Epidermal melanocyte (primary cell): Measurements from ENCODE around the gene AIG1.

Source experiments
- DNase-seq: peaks from one replicate; pipeline ENCODE4 v3.0.0; 2011; ENCODE audit warnings: low spot score; ENCODE audit not compliant: insufficient read length

AIG1 gene

DNA sequence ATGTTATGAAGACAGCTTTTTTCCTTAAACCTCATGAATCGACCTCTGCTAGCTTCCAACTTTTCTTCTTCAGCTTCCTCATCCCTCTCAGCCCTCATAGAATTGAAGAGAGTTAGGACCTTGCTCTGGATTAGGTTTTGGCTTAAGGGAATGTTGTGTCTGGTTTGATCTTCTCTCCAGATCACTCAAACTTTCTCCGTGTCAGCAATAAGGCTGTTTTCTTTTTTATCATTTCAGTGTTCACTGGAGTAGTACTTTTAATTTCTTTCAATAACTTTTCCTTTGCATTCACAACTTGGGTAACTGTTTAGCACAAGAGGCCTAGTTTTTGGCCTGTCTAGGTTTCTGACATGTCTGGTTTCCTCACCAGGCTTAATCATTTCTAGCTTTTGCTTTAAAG, 32.6 kb downstream of the AIG1 start:
- DNase-seq, result no peak

DNA sequence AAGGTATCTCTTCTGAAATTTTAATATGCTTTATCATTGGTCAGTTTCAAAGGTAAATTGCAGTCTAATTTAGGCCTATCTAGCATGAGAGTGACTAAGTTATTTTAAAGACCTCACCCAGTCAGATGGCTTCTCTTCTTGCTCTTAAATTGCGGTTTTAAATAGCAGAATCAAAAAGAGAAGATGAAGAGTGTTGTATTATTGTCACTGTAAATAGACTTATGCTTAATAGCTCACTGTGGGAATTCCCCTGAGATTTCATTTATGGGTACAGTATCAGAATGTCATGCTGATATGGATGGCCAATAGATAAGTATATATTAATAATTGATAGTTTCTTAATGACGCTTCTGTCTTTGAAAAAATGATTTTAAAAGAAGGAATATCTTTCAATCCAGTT, 35.7 kb downstream of the AIG1 start:
- no peak for DNase-seq

DNA sequence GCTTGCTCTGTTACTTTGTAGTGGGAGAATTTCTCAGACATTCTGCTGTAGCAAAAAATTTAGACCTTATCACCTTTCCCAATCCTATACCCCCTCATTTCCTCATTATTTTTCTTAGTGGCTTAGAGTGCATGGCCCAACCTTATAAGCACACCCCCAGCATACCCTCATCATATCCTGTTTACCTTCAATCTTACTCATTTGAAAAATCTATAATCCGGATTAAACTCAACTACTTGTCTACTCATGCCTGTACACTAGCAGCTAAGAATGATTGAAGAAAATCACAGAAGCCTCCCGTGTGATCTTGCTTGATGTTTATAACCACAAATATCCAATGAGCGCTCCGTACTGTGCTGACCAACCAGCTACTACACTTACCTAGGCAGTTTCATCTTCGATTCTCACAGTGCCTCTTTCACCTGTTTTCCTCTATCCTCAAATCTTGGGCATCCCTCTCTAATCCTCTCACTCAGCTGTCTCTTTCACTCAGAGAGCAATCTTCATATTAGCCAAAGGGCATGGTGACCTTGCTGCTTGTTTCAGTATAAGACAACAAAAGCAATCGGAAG, 36.6 kb downstream of the AIG1 start:
- no peak for DNase-seq

DNA sequence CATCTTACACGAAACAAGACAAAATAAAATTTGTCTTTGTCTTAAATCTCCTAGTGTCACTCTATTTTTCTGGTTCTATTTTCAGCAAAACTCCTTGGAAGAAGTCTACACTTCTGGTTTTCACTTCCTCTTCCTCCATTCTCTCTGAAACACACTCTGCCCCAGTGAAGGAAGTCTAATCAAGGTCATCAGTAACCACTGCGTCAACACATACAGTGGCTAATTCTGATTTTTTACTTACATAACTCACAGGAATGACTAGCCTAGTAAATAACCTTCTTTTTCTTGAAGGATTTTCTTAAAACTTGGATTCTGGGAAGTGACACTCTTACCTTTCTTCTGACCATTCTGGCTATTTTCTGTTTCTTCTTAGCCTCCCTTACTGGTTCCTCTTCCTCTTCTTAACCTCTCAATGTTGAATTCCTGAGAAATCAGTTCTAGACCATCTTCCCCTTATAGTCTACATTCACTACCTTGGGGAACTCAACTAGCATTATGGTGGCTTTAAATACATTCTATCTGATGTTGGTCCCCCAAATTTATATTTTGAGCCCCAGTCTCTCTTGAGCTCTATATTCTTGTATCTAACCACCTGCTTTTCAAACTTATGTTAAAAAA, 37.5 kb downstream of the AIG1 start:
- DNase-seq, result no peak

DNA sequence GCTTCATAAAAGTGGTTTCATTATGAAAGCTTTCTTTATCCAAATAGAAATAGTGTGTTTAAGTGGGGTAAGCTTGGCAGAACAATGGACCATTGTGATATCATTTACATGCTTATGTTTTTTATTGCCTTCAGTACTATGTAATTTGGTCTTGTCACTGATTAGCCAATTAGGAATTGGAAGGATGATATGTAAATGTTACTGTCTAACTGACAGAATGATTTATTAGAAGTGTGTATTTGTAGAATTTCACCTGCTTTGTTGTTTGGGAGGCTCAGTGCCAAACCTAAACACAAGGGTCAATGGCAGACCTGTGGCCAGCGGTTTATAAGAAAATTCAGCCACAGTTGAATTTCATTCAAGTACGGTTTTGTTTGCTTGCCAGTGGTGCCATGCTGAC, 39.0 kb downstream of the AIG1 start:
- no peak for DNase-seq

DNA sequence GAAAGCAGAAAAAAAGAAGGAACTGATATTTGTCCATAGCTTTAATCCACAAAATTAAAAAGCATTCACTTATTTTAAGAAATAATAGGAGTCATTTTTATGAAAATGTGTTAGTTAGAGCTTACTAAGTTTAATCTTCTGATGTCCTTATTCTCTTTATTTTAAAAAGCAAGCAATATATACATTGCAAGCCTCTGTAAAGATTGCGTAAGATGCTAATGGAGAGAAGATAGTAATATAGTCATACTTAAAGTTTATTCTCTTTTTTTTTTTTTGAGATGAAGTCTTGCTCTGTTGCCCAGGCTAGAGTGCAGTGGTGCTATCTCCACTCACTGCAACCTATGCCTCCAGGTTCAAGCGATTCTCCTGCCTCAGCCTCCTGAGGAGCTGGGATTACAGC, 39.7 kb downstream of the AIG1 start:
- no peak for DNase-seq

DNA sequence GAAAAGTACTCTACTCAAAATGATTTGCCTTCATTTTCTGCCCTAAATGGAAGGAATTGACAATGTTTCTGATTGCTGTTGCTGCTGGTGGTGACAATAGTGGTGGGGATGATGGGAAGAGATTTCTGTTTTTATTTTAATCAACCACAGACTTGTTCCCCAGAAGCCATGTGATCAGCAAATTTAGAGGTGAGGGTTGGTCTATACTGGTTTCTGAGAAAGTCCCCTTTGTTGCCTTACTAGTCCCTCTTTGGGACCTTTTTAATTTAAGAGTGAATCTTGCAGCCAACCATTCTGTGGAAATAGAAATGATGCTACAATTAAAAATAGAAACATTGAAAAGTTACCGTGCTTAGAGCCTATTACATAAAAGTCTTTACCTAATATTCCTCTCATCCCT, 43.2 kb downstream of the AIG1 start:
- DNase-seq, result no peak

DNA sequence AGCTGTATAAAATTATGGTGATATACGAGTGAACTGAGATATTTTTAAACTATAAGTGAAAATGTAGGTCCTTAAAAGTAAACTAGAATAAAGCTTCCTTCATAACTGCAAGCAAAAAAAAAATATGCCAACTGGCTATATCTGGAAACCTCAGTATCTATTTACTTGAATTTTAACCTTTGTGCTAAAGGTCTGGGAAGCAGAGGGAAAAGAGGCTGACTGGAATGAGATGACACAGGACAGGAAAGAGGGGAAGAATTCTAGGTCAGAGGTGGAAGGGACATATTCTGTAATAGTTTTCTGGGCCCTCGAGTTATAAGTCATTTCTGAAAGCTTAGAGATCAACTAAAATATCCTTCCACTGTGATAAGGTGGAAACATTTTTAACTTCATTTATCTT, 46.8 kb downstream of the AIG1 start:
- no peak for DNase-seq

DNA sequence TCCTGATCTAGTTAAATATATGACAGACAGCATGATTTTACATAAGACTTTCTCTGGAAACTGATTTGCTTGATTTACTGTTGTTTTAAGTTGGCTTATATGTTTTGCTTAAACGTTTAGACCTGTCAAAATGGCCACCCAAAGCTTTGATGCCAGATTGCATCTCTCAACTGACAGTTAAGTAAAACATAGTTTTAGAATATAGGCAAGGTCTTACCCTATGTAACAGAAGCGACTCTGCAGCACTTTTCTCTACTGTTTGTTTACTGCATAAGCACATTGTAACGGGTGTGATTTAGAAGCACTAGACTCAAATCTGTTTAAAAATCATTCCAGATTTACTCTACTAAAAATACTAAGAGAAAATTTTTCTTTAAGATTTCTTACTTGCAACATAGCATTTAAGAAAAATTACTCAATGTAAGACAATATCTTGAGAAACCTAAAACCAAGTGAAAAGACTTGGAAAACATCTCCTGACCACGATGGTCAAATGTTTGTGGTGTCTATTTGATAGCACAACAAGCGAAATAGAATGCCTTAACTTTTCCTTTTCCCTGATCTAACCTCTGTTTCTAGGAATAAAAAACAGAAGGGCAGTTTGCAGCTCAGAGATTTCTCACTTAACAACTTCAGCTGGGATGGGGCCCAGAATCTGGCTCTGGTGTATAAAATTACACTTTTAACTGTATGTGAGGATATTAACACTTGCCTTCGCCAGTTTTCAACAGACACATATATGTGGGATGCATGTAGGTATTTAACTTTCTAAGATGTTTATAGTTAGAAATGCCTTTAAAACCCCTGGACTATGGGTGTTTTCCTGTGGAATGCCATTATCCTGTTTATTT, 47.4 kb downstream of the AIG1 start:
- no peak for DNase-seq

DNA sequence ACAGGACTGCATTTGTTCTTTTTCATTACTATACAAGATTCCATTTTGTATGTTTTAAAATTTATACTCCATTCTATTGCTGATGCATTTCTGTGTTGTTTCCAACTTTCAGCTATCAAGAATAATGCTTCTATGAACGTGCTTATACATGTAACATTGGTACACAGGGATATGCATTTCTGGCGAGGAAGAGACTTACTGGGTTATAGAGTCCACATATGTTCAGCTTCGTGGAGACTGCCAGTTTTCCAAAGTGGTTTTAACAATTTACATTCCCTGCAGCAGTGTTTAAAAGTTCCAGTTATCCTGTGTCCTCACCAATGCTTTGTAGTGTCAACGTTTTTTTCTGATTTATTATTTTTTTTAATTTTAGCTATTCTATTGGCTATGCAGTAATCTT, 48.5 kb downstream of the AIG1 start:
- DNase-seq, result no peak

DNA sequence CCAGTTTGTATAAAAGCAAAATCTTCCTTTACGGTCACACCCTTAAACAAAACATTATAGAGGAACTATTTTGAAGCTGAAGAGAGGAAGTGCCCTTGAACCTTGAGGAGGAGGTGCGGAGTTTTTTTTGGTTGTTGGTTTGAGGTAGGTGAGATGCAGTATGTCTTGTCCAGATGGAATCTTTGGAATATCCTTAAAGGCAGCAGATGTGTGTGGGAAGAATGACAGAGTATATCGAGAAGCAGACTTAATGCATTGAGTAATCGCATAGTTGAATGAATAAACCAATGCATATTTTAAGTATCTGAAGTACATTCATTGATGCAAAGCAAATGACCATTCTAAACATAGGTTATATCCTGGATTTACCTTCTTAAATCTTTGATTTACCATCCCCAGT, 49.9 kb downstream of the AIG1 start:
- DNase-seq, result no peak

DNA sequence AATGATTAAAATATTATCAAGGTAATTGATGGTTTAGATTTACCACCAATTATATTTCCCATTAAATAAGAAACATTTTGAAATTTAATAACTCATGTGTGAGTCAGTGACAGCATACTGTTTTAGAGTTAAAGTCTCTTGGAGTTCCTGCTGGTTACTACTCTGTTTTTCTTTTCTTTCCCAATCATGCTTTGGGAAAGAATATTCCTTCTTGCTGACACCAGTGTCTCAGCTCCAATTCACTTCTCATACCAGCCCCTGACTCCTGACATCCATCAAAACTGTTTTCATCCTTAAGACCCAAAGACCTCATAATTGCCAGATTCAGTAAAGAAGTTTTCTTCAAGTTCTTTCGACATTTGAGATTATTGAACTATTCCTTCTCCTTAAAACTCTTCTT, 50.3 kb downstream of the AIG1 start:
- no peak for DNase-seq

DNA sequence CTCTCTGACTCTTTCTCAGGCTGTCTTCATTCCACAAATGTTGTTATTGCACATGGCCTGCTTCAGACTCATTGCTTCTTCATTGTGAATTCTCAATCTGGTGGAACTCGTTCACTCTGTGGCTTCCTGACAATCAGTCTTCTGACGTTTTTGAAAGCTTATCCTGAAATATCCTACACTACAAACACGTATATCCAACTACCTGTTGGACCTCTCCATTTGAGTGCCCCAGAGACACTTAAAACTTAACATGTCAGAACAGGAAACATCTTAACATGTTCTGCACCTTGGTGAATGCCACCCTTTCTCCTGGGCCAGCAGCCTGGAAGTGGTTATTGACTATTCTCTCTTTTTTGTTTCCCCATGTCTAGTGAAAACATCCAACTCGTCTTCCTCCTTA, 50.8 kb downstream of the AIG1 start:
- DNase-seq, result no peak

DNA sequence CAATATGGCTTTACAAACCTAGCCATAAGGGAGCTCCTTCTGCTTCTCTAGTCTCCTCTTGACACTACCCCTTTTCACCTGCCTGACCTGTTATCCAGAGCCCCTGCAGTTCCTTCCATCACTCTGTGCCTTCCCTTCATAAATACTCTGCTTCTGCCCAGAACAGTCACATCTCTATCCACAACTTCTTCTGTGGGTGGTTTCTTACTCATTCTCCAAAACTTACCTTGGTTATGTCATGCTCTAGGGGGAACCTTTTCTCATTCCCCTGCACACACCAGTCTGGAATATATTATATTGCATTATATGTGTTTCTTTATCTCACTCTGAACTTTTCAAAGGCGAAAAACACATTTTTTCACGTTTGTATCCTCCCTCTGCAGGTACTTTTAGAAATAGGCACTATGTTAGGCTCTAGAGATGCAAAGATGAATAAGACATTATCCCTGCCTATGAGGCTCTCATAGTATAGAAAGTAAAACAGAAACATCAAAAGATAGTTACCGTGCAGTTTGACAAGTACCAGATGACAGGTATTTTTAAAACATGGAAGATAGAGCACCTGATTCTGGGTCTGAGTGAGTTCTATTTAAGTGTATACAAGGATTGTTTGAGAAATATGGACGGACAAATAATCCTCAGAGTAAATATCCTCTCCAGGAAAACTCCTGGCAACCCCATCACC, 51.5 kb downstream of the AIG1 start:
- DNase-seq, result no peak

DNA sequence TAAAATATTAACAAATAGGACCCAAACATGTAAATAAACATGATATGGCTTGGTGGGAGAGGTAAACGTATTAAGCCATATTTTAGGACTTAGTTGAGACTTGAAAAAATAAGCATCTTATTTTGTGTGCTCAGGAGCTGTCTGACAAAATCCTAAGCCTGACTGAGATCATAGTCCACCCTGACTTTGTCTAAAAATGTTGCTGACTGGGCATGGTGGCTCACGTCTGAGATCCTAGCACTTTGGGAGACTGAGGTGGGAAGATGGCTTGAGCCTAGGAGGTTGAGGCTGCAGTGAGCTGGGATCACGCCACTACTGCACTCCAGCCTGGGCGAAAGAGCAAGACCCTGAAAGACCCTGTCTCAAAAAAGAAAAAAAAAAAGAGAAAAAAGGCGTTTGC, 52.1 kb downstream of the AIG1 start:
- DNase-seq, result no peak

DNA sequence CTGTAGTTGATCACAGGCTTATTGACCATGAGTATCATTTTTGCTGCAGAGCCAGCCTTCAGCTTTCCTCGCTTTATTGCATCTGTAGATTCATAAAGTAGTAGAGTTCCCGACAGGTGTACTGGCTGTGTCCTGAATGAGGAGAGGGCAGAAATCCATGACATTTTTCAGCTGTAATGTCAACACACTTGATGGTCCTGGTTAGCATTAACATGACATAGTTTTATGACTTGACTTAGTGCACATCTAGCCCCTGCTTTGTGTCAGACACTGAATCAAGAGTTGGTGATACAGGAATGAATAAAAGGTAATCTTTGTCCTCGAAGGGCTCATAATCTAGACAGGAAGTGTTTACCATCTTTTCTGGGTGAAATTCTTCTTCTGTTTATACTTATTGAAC, 55.0 kb downstream of the AIG1 start:
- no peak for DNase-seq

DNA sequence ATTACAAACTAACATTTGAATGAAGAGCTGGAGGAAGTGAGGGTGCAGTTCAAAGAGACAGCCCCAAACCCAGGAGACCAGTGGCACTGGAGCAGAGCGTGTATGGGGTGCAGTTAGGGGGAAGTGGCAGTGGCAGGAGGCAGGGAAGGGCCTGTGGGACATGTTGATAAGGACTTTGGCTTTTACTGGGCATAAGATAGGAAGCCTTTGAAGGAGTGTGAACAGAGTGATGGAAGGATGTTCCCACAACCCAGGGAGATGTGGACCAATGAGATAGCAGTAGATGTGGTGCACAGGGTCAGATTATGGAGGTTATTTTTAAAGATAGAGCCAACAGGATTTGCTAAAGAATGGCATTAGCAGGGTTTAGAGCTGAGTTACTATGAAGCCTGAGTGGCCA, 56.4 kb downstream of the AIG1 start:
- DNase-seq, result no peak

DNA sequence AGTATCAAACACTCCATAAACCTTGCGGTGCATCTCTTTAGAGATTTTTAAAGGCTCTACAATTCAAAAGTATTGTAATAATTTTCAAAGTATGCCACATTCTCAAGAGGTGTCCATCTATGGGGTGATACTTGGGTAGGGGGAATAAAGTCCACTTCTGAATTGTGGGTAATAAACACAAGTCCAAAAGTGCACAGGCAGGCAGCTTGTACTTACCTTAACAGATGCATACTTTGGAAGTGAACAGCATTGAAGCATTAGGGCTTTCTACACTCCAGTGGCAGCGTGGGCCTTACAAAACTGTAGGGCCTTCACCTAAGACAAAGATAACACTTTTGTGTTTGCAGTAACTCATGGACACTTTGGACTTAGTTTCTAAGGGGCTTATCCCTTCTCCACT, 58.6 kb downstream of the AIG1 start:
- no peak for DNase-seq

DNA sequence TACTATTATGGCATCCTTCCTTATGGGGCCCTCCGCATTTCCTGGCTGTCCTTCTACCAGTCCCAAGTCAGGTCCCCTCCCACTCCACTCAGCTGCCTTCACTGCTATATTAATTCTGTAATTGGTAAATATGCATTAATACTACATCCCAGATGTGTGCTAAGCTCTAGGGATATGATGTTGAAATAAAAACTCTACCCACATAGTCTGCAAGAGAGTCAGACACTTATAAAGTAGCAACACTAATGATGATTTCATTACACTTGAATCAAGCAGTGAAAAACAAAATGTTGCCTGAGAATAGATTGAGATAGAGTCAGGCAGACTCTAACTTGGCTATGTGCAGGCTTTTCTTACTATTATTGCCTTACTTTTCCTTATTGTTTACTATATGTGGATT, 62.4 kb downstream of the AIG1 start:
- no peak for DNase-seq

DNA sequence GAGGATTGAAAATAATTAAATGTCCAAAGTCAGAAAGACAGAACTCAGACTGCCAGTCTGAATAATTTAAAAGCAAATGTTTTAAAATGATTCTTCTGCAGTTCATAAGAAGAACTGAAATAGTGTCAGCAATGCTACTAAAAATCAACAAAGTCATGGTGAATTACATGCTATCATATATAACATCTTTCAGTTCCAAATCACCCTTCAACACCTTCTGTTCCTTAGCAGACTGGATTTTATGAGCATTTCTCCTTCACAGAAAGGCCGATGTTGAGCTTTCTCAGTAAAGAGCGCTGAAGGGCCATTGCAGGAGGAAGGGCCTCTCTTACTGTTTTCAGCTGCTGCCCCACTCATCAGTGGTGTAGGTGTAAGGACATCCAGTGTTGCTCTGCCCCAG, 63.3 kb downstream of the AIG1 start:
- no peak for DNase-seq

DNA sequence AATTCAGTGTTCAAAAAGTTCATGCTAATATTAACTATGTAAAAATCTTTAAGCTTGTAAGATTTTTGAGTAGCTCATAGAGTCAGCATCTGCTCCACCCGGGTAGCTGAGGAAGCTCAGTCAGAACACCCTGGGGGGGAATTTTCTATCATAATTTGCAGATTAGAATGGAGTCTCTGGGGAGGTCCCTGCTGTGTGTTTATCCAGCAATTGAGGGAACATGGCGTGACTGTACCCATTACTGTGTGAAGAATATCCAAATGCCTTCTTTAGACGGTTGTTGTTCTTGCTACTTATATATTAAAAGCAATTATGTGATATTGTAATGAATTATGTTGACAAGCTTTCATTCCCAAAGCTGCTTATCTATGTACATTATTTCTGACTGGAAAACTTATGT, 64.8 kb downstream of the AIG1 start:
- no peak for DNase-seq

DNA sequence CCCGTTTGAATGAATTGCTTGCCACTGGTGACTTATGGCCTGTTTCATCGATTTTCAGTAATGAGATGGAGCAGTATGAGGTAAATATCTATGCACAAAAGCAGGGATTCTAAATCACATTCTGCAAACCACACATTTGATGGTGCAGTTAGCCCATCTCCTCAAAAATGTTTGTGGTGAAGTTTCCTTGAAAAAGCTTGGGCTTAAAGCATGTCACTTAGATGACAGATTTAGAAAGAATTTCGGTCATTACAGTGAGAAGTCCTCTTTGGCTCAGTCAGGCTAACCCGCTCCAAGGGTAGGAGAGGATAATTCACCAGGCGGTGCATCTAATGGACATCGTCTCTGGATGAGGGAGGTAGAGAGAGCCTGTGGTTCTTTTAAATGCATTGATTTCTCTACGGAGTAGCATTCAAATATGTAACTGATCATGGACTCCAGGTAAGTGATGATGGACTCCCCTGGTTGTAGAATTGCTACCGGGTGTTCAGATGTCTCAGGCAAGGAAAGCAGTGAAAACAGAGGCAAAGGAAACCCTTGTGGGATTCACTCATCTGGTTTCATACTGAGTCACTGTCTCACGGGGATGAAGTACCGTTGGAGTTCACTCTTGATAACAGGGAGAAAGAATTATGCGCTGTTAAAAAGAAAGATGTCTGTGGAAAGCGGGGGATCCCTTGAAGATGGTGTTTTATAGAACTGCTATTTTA, 65.3 kb downstream of the AIG1 start:
- no peak for DNase-seq
